ENCODE data around the gene ANKK1.
A peak's percentile ranks its signal among the peaks of the same experiment; 100 is the strongest.

The ANKK1 gene

GRCh38 chr11:113409526-113409925 lies 21.9 kb downstream of the ANKK1 start:
- DNase-seq, result no peak

- no peak for DNase-seq
Measured at GRCh38 chr11:113410414-113411135, 23.0 kb downstream of the ANKK1 start.

GRCh38 chr11:113411536-113411935 lies 24.0 kb downstream of the ANKK1 start:
- no peak for DNase-seq

GRCh38 chr11:113412675-113413074 lies 25.1 kb downstream of the ANKK1 start:
- DNase-seq, result no peak

- no peak for DNase-seq
Measured at GRCh38 chr11:113415343-113415742, 27.8 kb downstream of the ANKK1 start.

- no peak for DNase-seq
Measured at GRCh38 chr11:113417428-113417827, 29.8 kb downstream of the ANKK1 start.

- DNase-seq, result peak; percentile 69
Measured at GRCh38 chr11:113419454-113420003, 31.9 kb downstream of the ANKK1 start.

GRCh38 chr11:113420808-113421207 lies 33.2 kb downstream of the ANKK1 start:
- DNase-seq, result no peak

GRCh38 chr11:113426686-113427085 lies 39.1 kb downstream of the ANKK1 start:
- no peak for DNase-seq

GRCh38 chr11:113431746-113432145 lies 44.2 kb downstream of the ANKK1 start:
- DNase-seq, result no peak

- DNase-seq, result no peak
Measured at GRCh38 chr11:113435190-113435968, 47.8 kb downstream of the ANKK1 start.

- DNase-seq, result no peak
Measured at GRCh38 chr11:113436672-113437252, 49.2 kb downstream of the ANKK1 start.

GRCh38 chr11:113440816-113441215 lies 53.2 kb downstream of the ANKK1 start:
- no peak for DNase-seq

- no peak for DNase-seq
Measured at GRCh38 chr11:113444502-113445123, 57.0 kb downstream of the ANKK1 start.

GRCh38 chr11:113446112-113446511 lies 58.5 kb downstream of the ANKK1 start:
- no peak for DNase-seq

GRCh38 chr11:113446938-113447337 lies 59.4 kb downstream of the ANKK1 start:
- DNase-seq, result peak; percentile 58

GRCh38 chr11:113447621-113448315 lies 60.2 kb downstream of the ANKK1 start:
- DNase-seq, result no peak

- DNase-seq, result no peak
Measured at GRCh38 chr11:113448316-113448677, 60.7 kb downstream of the ANKK1 start.

GRCh38 chr11:113449743-113450142 lies 62.2 kb downstream of the ANKK1 start:
- DNase-seq, result no peak

Measured in NCI-H1417 treated with DMSO at 0.1 percent for 48 hours (cell line).